ENCODE data around the gene PISD.

PISD gene

GRCh38 chr22:31659246-31659645 lies 2.8 kb downstream of the PISD start:
- H3K9ac ChIP-seq (ENCODE audit: low read length), result no peak overlapping the region
- peaks cover 58% of the 10 kb centered on the region for H3K79me2 ChIP-seq (ENCODE audit: insufficient read depth, low read length)
- H3K9me3 ChIP-seq (ENCODE audit: low read length), result no peaks in the 10 kb centered on the region
- TF ChIP-seq EZH2 (IDR thresholded peaks at IDR 0.05; ENCODE audit: borderline replicate concordance, low read length), result no peak
- TF ChIP-seq CTCF (IDR thresholded peaks at IDR 0.05; ENCODE audit: low read length), result no peak
- peaks cover 34% of the 10 kb centered on the region for H3K4me1 ChIP-seq (ENCODE audit: insufficient read depth, low read length, severe bottlenecking)
- H3K27ac ChIP-seq (ENCODE audit: low read depth, low read length, poor library complexity, severe bottlenecking), result no peak overlapping the region
- H3K9me2 ChIP-seq (ENCODE audit: low read depth, low read length), result no peaks in the 10 kb centered on the region
- no peaks in the 10 kb centered on the region for H4K20me1 ChIP-seq (ENCODE audit: insufficient read depth, low read length)
- H3K36me3 ChIP-seq (ENCODE audit: insufficient read depth, low read length), result no peaks in the 10 kb centered on the region; the same call in 1 of the 2 replicates
- H3K4me2 ChIP-seq (ENCODE audit: low read length), result no peak overlapping the region
- no peaks in the 10 kb centered on the region for H3K27me3 ChIP-seq (ENCODE audit: insufficient read depth, low read length)
- no peaks in the 10 kb centered on the region for H3F3A ChIP-seq (ENCODE audit: insufficient read depth, low read length)
- no peak overlapping the region for H2AFZ ChIP-seq (ENCODE audit: low read length)
- no peak overlapping the region for H3K4me3 ChIP-seq (ENCODE audit: low read depth, low read length, poor library complexity, severe bottlenecking)

DNA sequence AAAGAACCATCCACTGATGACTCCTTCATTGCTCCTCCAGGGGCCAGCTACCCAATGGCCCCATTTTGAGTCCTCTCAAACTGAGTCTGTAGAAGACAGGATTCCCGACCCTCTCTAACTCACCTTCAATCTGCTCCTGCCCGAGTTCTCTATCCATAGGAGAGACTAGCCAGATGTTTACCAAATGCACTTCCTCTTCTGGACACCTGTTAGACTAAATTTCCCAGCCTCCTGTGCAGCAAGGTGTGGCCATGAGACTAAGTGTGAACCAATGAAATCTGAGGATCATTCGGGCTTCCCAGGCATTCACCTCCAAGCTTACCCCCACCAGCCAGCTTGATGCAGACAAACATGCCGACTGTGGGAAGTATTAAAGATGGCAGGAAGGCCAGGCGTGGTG lies 7.6 kb downstream of the PISD start:
- no peaks in the 10 kb centered on the region for H3F3A ChIP-seq (ENCODE audit: insufficient read depth, low read length)
- H3K36me3 ChIP-seq (ENCODE audit: insufficient read depth, low read length), result peaks cover 5% of the 10 kb centered on the region; the same call in 1 of the 2 replicates
- H3K9me2 ChIP-seq (ENCODE audit: low read depth, low read length), result no peaks in the 10 kb centered on the region
- H3K4me2 ChIP-seq (ENCODE audit: low read length), result peak overlapping the region; percentile 45; the same call in 1 of the 2 replicates
- H3K27me3 ChIP-seq (ENCODE audit: insufficient read depth, low read length), result no peaks in the 10 kb centered on the region
- TF ChIP-seq CTCF (IDR thresholded peaks at IDR 0.05; ENCODE audit: low read length) (no peak), EZH2 (IDR thresholded peaks at IDR 0.05; ENCODE audit: borderline replicate concordance, low read length) (no peak)
- peak overlapping the region; percentile 32 for H3K4me3 ChIP-seq (ENCODE audit: low read depth, low read length, poor library complexity, severe bottlenecking)
- H2AFZ ChIP-seq (ENCODE audit: low read length), result no peak overlapping the region
- peaks cover 43% of the 10 kb centered on the region for H3K4me1 ChIP-seq (ENCODE audit: insufficient read depth, low read length, severe bottlenecking)
- no peak overlapping the region; the same call in 1 of the 2 replicates for H3K9ac ChIP-seq (ENCODE audit: low read length)
- no peaks in the 10 kb centered on the region for H4K20me1 ChIP-seq (ENCODE audit: insufficient read depth, low read length)
- H3K9me3 ChIP-seq (ENCODE audit: low read length), result no peaks in the 10 kb centered on the region
- H3K79me2 ChIP-seq (ENCODE audit: insufficient read depth, low read length), result peaks cover 66% of the 10 kb centered on the region
- H3K27ac ChIP-seq (ENCODE audit: low read depth, low read length, poor library complexity, severe bottlenecking), result peak overlapping the region; percentile 66

- peaks cover 62% of the 10 kb centered on the region for H3K79me2 ChIP-seq (ENCODE audit: insufficient read depth, low read length)
Observed at GRCh38 chr22:31653944-31654343, 8.1 kb downstream of the PISD start.

More at GRCh38 chr22:31653944-31654343, 8.1 kb downstream of the PISD start:
- H3K9me2 ChIP-seq (ENCODE audit: low read depth, low read length), result no peaks in the 10 kb centered on the region
- peak overlapping the region; percentile 66 for H3K27ac ChIP-seq (ENCODE audit: low read depth, low read length, poor library complexity, severe bottlenecking)
- no peak overlapping the region; the same call in 1 of the 2 replicates for H3K9ac ChIP-seq (ENCODE audit: low read length)
- no peaks in the 10 kb centered on the region for H3K27me3 ChIP-seq (ENCODE audit: insufficient read depth, low read length)
- no peaks in the 10 kb centered on the region for H3K9me3 ChIP-seq (ENCODE audit: low read length)
- H3K36me3 ChIP-seq (ENCODE audit: insufficient read depth, low read length), result peaks cover 9% of the 10 kb centered on the region; the same call in 1 of the 2 replicates
- peak overlapping the region; percentile 32 for H3K4me3 ChIP-seq (ENCODE audit: low read depth, low read length, poor library complexity, severe bottlenecking)
- H3K4me1 ChIP-seq (ENCODE audit: insufficient read depth, low read length, severe bottlenecking), result peaks cover 40% of the 10 kb centered on the region
- peak overlapping the region; percentile 45; the same call in 1 of the 2 replicates for H3K4me2 ChIP-seq (ENCODE audit: low read length)
- no peaks in the 10 kb centered on the region for H3F3A ChIP-seq (ENCODE audit: insufficient read depth, low read length)
- H4K20me1 ChIP-seq (ENCODE audit: insufficient read depth, low read length), result no peaks in the 10 kb centered on the region
- no peak for TF ChIP-seq EZH2 (IDR thresholded peaks at IDR 0.05; ENCODE audit: borderline replicate concordance, low read length)
- TF ChIP-seq CTCF (IDR thresholded peaks at IDR 0.05; ENCODE audit: low read length), result no peak
- H2AFZ ChIP-seq (ENCODE audit: low read length), result no peak overlapping the region
